K562 (cell line): ENCODE data around the gene TCF3. TPM values are rescaled to one million over a fixed set of nuclear protein-coding genes. Genes with fewer than 3 reads are reported as not detected.

Experiments
- ATF1 ChIP-seq, 2 experiments: fragments of 450-650 bp in 1 of 2; IDR thresholded peaks; 2 replicates each; pipeline ENCODE4 v1.6.1; 2016; ENCODE audit warnings: missing compliant biosample characterization in 1 of 2, missing genetic modification characterization in 1 of 2
- CSDE1 ChIP-seq, 2 experiments: fragments of 450-650 bp; IDR thresholded peaks; 2 replicates each; pipeline ENCODE4 v1.6.1; 2016; ENCODE audit warnings: mild to moderate bottlenecking in 1 of 2
- DDX20 ChIP-seq: fragments of 450-650 bp; IDR thresholded peaks from 2 replicates; pipeline ENCODE4 v1.6.1; 2016; ENCODE audit warnings: missing genetic modification characterization, low read depth, mild to moderate bottlenecking, missing compliant biosample characterization, moderate library complexity
- FOXJ2 ChIP-seq: fragments of 200-800 bp; sonication (Bioruptor generic); IDR thresholded peaks from 2 replicates; pipeline ENCODE4 v1.6.1; 2016; ENCODE audit warnings: missing genetic modification characterization, missing compliant biosample characterization
- GTF3C2 ChIP-seq: IDR thresholded peaks from 3 replicates; pipeline ENCODE4 v1.6.1; 2011; ENCODE audit warnings: borderline replicate concordance, mild to moderate bottlenecking, moderate library complexity; ENCODE audit not compliant: insufficient read length; ENCODE audit errors: extremely low read depth
- HCFC1 ChIP-seq: IDR thresholded peaks from 2 replicates; pipeline ENCODE4 v1.6.1; 2012; ENCODE audit warnings: low read depth, low read length, improper control_type of control experiment
- HDAC1 ChIP-seq, 2 experiments: fragments of 450-650 bp; IDR thresholded peaks; 2 replicates each; pipeline ENCODE4 v1.6.1; 2016 to 2017; ENCODE audit warnings: inconsistent platforms in 1 of 2, mild to moderate bottlenecking in 1 of 2, moderate library complexity in 1 of 2
- HIVEP1 ChIP-seq: fragments of 250-450 bp; sonication (Bioruptor Pico); IDR thresholded peaks from 2 replicates; pipeline ENCODE4 v1.4.0; 2020; ENCODE audit warnings: mild to moderate bottlenecking
- NR4A1 ChIP-seq, 2 experiments: fragments of 250-450 bp in 1 of 2; fragments of 450-650 bp in 1 of 2; sonication (Bioruptor Pico) in 1 of 2; IDR thresholded peaks; 2 replicates each; pipeline versions ENCODE4 v1.4.0 to v1.6.1; 2016 to 2020; ENCODE audit warnings: mild to moderate bottlenecking in 2 of 2, missing compliant biosample characterization in 1 of 2, missing genetic modification characterization in 1 of 2, moderate library complexity in 1 of 2
- SMARCE1 ChIP-seq: fragments of 450-650 bp; IDR thresholded peaks from 2 replicates; pipeline ENCODE4 v1.7.1; 2016; ENCODE audit warnings: mild to moderate bottlenecking
- TARDBP ChIP-seq: fragments of 450-650 bp; IDR thresholded peaks from 2 replicates; pipeline ENCODE4 v1.6.1; 2016
- TEAD1 ChIP-seq, 2 experiments: fragments of 450-650 bp in 1 of 2; sonication (generic) in 1 of 2; formaldehyde crosslinking; IDR thresholded peaks; 2 replicates each; pipeline versions ENCODE4 v1.4.0 to v1.8.0; 2020 to 2022; ENCODE audit warnings: mild to moderate bottlenecking in 2 of 2, missing genetic modification reagents in 1 of 2
- TFE3 ChIP-seq: fragments of 450-650 bp; formaldehyde crosslinking; IDR thresholded peaks from 2 replicates; pipeline ENCODE4 v1.4.0; 2020; ENCODE audit warnings: mild to moderate bottlenecking, mixed read lengths
- THRB ChIP-seq: fragments of 450-650 bp; formaldehyde crosslinking; conservative IDR thresholded peaks from 2 replicates; pipeline ENCODE4 v1.4.0; 2022; ENCODE audit warnings: mild to moderate bottlenecking, missing genetic modification characterization
- ZBTB12 ChIP-seq: fragments of 250-450 bp; sonication (Bioruptor Pico); IDR thresholded peaks from 2 replicates; pipeline ENCODE4 v1.4.0; 2020
- ZEB2 ChIP-seq: fragments of 450-650 bp; IDR thresholded peaks from 2 replicates; pipeline ENCODE4 v1.6.1; 2016
- ZFX ChIP-seq: sonication (generic); formaldehyde crosslinking; IDR thresholded peaks from 2 replicates; pipeline ENCODE4 v1.8.0; 2022; ENCODE audit warnings: mild to moderate bottlenecking, missing genetic modification reagents, moderate library complexity
- ZNF24 ChIP-seq: fragments of 450-650 bp; IDR thresholded peaks from 2 replicates; pipeline ENCODE4 v1.6.1; 2016
- ZNF707 ChIP-seq: fragments of 250-450 bp; sonication (Bioruptor Pico); conservative IDR thresholded peaks from 2 replicates; pipeline ENCODE4 v1.8.0; 2022; ENCODE audit warnings: inconsistent platforms, mild to moderate bottlenecking, moderate library complexity
- ZNF717 ChIP-seq: fragments of 250-450 bp; sonication (Bioruptor Pico); IDR thresholded peaks from 2 replicates; pipeline ENCODE4 v1.5.0; 2021
- polyA plus RNA-seq, 8 experiments: library from polyadenylated mRNA; depleted of rRNA in 4 of 8; stranded (reverse) in 5 of 8; unstranded in 3 of 8; fragments of >200 nt; fragmentation: Nextera tagmentation in 2 of 8; fragmentation: Illumina TruSeq in 1 of 8; extraction: Ambion mirVana in 2 of 8; extraction: Trizol in 1 of 8; gene quantifications; 2 replicates each; pipeline versions ENCODE4 v1.2.1 to v1.2.3, GENCODE V29; 2011 to 2014; ENCODE audit warnings: inconsistent platforms in 1 of 8, missing spikeins in 1 of 8
- total RNA-seq, 7 experiments: library from RNA; depleted of rRNA in 6 of 7; stranded (reverse); fragments of >200 nt in 6 of 7; fragmentation: Illumina TruSeq in 2 of 7; extraction: Trizol in 2 of 7; gene quantifications; 2 replicates each; pipeline versions ENCODE4 v1.2.1 to v1.2.3, GENCODE V29; 2011 to 2021; ENCODE audit warnings: low replicate concordance in 1 of 7

TCF3 gene
- total and polyA plus RNA-seq, 9 of the 15 experiments (the other 6 are each of a cell fraction or from before 2014, with no cell fraction given), result 5.6 to 259 (median 84.0) TPM

- peak; percentile 72 for TF ChIP-seq GTF3C2
- TF ChIP-seq ZNF717 (CRISPR knock-in tag), result no peak
- no peak for TF ChIP-seq DDX20 (tag)
- TF ChIP-seq ZFX (CRISPR knock-in tag), result peak; percentile 44
- 0 out of 2 replicates have a peak, but pooled peaks have one; percentile 46 for TF ChIP-seq TARDBP
- TF ChIP-seq TFE3 (CRISPR knock-in tag), result no peak
- no peak for TF ChIP-seq ZBTB12 (CRISPR knock-in tag)
- 0 out of 2 replicates have a peak, but pooled peaks have one; percentile 84 for TF ChIP-seq NR4A1 (CRISPR knock-in tag; IDR thresholded peaks at IDR 0.05)
- no peak for TF ChIP-seq NR4A1 (tag; IDR thresholded peaks at IDR 0.05)
- peak; percentile 87; the same call in 1 of the 2 replicates for TF ChIP-seq THRB (CRISPR knock-in tag)
- TF ChIP-seq ZEB2, result 0 out of 2 replicates have a peak, but pooled peaks have one; percentile 6
- no peak; the same call in 1 of the 2 replicates for TF ChIP-seq ZNF707
- TF ChIP-seq ATF1 (CRISPR knock-in tag; IDR thresholded peaks at IDR 0.05), result no peak
- TF ChIP-seq ATF1 (tag; IDR thresholded peaks at IDR 0.05), result no peak; the same call in 1 of the 2 replicates
- peak; percentile 12; the same call in 1 of the 2 replicates for TF ChIP-seq SMARCE1
- TF ChIP-seq HDAC1 (IDR thresholded peaks at IDR 0.05), result peak; percentile 24 to 67; a peak in 2 of 4 replicates
- no peak for TF ChIP-seq FOXJ2 (tag)
- no peak for TF ChIP-seq TEAD1 (CRISPR knock-in tag; IDR thresholded peaks at IDR 0.05)
- TF ChIP-seq CSDE1 (IDR thresholded peaks at IDR 0.05), result no peak
- no peak for TF ChIP-seq HCFC1
- no peak for TF ChIP-seq HIVEP1 (CRISPR knock-in tag)
- 0 out of 2 replicates have a peak, but pooled peaks have one; percentile 29 for TF ChIP-seq ZNF24
Observed at GRCh38 chr19:1606138-1606651, 46.2 kb downstream of the TCF3 start (continued).
